LoVo (cell line): ENCODE results near the gene NOL3.

Experiments
- DNase-seq: peaks from one replicate; pipeline ENCODE4 v3.0.0-alpha.2; 2016; ENCODE audit warnings: low spot score

Gene NOL3

DNA sequence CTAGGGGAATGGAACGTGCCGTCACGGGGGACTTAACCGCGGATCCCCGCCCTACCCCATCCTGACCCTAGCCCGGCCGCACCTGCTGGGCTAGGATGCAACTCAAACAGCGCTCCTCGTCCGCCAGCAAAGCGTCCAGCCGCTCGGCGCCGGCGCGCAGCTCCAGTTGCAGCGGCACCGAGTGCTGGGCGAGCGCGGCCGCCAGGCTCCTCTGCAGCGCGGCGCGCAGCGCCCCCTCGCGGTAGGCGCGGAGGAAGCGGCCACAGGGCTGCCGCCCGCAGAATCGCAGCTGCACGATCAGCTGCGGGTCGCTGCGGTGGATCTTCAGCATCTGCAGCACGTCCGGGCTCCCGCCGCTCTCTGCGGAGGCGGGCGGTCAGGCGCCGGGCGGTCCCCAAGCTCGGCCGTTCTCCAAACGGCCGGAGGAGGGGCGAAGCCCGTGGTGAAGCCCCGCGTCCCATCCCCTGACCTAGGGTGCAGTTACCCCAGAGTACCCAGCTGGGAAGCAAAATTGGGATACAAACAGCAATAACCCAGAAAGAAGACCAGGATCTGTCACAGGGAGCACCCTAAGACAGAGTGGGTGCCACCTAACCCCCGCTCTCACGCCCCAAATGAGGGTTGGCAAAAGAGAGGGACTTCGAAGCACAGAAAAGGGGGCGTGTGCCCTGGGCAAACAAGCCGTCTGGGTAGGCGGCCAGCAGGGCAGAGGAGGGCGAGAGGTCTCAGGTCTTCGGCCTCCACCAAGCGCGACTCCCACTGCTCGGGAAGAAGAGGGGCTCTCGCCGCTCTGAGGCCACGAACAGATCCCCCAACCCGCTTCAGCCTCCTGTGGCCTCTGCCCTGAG lies 14.8 kb upstream of the NOL3 start:
- peak; percentile 67 for DNase-seq

DNA sequence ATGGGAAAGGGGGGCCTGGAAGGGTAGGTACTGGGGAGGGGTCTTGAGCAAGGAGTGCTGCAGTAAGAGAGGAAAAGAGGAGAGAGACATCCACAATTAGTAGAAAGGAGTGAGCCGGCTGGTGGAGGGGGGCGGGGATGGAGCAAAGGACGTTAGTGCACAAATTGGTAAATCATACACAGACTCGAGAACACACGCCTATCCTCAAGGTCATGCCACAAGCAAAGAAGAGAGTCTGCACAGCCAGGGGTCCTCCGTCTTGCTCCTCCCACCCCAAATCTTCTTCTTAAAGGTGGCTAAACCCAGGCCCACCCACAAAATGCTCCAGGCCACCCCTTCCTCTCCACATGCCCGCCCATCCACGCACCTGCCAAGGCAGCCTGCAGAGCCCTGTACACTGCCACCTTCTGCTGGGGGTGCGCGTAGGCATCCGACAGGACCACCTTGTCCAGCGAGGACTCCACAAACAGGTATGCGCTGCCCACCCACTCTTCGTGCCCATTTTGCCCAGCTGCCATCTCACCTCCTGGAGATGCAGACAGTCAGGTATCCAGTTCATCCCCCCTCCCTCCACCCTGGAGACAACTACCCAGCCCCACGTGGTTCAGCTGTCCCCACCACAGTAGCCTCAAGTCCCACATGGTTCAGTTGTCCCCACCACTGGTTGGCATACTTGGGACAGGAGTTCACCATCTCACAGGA lies 14.0 kb upstream of the NOL3 start:
- no peak for DNase-seq

DNA sequence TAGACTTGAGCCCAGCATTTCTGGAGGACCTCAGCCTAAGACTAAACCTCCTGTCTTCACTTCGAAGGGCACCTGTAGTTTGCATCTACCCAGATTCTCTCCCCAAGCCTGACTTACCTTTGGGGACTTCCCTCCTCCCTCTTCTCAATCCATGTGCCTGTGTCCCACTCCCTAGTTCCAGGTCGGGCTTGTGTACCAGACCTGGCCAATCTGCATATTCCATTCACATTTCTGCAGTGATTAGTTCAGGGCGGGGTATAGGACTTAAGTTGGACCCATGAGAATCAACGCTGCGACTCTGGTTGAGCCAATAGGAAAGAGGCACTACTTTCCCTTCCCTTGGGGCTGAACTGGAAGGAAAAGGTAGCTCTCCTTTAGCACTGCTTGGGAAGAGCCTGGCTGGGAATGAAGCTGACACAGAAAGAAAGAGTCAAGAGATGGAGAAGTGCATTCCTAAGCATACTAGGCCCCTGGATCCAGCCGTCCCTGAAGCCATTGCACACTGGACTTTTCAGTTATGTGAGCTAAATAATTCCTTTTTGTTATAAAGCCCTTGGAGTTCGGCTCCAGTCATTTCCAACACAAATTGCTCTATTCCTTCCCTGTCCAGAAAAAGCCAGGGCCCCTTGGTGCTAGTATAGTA lies 13.1 kb upstream of the NOL3 start:
- DNase-seq = no peak

DNA sequence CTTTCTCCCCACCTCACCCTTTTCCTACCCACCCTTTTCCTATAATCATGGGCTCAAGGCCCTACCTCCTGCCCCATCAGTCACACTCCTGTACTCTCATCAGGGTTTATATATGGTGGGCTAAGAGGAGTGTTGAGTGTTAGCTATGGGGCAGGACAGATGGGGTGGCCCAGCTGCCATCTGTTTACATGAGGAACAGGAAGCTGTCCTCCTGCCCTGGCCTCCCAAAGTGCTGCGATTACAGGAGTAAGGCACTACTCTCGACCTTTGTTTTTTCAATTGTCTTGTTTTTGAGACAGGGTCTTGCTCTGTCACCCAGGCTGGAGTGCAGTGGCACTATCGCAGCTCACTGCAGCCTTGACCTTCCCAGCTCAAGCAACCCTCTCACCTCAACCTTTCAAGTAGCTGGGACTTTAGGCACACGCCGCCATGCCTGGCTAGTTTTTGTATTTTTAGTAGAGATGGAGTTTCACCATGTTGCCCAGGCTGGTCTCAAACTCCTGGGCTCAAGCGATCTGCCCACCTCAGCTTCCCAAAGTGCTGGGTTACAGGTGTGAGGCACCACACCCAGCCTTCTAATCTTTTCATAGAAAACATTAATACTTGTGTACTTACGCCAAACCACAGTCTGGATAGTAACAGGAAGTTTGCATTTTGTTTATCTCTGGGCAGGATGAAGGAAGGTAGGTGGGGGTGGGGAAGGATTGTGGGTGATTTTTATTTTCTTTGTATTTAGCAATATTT lies 12.3 kb upstream of the NOL3 start:
- DNase-seq = no peak

DNA sequence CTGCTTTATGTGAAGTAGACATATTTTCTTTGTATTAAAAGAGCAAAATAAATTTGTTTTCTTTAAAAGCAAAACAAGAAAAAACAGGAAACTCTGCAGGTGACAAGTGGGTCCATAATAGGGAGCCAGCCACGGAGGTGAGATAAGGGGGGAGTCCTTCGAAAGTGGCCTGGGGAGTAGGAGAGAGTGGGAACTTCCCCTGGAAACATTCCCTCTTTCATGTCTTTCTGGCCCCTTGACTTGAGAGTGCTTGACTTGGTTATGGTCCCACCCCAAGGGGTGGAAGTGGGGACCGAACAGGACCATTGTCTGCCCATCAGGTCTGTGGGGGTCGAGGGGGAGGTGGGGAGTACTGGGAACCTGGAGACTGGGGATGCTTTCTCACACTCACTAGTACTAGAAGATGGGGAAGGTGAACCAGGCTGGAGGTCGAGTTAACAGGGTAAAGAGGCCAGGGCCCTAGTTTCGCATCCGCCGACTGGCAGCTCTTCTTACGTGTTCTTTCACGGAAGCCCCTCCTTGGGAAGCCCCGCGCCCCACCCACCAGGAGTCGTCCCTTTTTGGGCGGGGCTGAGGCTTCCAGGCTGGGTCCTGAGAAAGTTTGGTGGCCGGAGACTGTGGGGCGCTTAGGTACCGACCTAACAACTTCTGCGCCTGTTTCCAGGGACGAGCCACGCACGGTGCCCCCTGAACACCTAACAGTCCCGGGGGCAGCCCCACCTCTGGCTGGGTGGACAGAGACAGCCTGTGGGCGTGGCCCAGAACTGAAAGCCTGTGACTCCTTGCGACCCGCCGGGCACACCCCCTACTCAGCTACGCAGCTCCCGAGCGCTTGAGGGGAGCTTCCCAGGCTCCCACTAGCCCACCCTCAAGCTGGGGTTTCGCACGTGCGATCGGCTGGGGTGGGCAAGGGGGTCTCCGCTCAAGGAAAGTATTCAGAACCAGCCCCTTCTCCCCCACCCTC lies 11.4 kb upstream of the NOL3 start:
- peak; percentile 26 for DNase-seq

DNA sequence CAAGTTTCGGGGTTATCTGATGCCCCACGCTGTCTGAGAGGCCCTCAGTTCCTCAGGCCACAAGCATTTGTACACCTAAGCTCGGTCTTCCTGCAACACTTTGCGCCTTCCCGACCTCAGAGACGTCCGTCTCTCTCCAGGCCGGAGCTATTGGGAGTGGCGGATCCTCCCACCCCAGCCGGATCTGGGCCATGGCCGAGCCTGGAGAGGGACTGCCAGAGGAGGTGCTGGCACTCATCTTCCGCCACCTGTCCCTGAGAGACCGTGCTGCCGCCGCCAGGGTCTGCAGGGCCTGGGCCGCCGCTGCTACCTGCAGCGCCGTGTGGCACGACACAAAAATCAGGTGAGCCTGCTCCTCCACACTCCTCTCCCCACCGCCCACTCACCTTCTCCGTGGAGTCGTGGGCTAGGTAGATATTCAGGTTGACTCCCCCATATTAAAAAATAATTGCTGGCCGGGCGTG lies 8.7 kb upstream of the NOL3 start:
- DNase-seq = no peak

DNA sequence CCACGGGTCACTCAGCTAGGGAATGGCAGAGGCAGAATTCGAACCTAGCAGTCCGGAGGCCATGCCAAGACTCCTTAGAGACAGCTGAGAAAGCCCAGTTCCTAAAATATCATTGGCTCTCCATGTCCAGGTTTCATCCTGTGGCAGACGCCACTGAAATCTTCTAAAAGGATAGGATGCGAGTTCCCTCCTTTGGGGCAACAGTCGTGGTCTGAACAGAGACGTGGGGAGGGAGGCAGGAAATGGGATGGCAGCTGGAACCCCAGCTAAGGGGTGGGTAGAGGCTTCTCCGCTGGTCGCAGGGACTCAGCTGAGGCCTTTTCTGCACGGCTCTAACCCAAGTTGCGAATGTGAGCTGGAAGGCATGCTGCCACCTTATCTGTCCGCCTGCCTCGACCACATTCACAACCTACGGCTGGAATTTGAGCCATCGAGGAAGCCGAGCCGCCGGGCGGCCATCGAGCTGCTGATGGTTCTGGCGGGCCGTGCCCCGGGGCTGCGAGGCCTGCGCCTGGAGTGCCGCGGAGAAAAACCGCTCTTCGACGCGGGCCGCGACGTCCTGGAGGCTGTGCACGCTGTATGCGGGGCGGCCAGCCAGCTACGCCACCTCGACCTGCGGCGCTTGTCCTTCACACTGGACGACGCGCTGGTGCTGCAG lies 7.7 kb upstream of the NOL3 start:
- no peak for DNase-seq

DNA sequence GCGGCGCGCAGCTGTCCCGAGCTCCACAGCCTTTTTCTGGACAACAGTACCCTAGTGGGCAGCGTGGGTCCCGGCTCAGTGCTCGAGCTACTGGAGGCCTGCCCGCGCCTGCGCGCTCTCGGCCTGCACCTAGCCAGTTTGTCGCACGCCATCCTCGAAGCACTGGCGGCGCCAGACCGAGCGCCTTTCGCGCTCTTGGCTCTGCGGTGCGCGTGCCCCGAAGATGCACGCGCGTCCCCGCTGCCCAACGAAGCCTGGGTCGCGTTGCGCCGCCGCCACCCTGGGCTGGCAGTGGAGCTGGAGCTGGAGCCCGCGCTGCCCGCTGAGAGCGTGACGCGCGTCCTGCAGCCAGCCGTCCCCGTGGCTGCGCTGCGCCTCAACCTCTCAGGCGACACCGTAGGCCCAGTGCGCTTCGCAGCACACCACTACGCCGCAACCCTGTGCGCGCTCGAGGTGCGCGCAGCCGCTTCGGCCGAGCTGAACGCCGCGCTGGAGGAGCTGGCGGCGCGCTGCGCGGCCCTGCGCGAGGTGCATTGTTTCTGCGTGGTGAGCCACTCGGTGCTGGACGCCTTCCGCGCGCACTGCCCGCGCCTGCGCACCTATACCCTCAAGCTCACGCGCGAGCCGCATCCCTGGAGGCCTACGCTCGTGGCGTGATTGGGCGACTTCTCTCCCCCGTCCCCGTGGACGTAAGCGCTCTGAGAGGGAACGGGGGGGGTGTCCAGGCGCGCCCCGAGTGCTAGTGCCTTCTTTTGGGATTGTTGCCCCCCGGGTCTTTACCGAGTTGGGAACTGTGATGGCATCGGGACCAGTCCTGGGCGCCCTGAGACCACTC lies 7.0 kb upstream of the NOL3 start:
- DNase-seq = no peak

DNA sequence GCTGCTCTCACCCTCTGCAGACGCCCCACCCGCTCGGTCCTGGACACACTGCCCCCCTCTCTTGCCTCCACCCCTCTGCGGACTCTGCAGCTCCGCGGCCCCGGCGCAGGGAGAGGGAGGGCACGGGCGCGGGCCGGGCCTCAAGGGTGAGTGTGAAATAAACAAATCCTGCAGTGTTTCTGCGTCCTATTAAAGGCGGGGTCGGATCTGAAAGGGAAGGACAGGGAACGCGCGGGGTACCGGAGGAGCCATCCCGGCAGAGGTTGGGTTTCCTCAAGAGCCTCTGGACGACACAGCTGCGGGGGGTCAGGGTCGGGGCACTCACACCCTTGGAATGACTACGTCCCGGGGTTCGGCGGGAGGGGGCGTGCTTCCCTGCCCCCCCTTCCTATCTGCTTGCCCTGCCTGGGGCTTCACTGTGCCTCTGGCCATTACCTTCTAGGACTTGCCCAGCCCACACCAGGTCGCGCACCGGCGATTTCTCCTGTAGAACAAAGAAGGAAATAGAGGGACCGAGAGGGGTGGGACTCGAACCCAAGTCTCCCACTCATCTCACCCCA lies 6.3 kb upstream of the NOL3 start:
- no peak for DNase-seq

DNA sequence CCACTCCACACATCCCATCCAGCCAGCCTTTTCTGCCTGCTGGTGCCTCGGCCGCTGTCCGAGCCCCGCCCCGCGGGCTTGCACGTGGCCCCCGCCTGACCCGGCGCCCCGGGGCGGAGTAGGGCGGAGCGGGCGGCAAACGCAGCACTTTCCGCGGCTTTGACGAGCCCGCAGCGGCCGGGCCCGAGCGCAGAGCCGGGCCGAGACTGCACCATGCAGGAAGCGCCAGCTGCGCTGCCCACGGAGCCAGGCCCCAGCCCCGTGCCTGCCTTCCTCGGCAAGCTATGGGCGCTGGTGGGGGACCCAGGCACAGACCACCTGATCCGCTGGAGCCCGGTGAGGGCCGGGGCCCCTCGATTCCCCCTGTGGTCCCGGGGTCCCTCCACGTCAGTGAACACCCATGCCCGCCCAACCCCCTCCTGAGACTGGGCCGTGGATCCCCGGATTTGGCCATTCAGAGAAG lies 5.7 kb upstream of the NOL3 start, which contains the start of gene HSF4:
Gene HSF4, plus strand, starts transcription at position 147 of the 463 bp plus-strand sequence. Its CDS starts 67 bp downstream, at position 214.
- no peak for DNase-seq

DNA sequence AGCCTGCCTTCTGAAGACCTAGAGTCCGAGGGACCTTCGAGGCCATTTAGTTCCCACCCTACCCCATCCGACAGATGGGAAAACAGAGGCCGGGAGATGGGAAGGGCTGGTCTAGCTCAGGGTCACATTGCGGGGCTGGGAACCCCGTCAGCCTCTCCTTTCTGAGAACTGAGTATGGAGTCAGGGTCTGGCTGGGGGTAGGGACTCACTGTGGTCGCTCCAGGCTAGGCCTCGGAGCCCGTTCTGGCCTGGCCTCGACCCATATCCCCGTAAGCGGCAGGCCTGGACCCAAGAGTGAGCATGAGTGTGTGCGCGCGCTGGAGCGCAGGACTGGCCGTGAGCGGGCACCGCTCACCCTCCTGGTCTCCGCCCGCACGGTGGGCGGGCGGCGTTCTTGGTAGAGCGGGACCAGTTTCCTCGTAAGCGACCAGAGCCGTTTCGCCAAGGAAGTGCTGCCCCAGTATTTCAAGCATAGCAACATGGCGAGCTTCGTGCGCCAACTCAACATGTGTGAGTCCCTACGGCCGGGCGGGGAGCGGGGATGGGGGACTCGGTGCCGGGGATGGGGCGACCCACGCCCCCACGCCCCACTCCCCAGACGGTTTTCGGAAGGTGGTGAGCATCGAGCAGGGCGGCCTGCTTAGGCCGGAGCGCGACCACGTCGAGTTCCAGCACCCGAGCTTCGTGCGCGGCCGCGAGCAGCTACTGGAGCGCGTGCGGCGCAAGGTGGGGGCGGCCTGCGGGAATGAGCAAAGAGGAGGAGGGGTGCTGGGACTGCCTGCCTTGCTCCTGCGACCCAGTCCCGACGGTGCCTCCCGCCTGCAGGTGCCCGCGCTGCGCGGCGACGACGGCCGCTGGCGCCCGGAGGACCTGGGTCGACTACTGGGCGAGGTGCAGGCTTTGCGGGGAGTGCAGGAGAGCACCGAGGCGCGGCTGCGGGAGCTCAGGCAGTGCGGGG lies 4.9 kb upstream of the NOL3 start:
- no peak for DNase-seq

DNA sequence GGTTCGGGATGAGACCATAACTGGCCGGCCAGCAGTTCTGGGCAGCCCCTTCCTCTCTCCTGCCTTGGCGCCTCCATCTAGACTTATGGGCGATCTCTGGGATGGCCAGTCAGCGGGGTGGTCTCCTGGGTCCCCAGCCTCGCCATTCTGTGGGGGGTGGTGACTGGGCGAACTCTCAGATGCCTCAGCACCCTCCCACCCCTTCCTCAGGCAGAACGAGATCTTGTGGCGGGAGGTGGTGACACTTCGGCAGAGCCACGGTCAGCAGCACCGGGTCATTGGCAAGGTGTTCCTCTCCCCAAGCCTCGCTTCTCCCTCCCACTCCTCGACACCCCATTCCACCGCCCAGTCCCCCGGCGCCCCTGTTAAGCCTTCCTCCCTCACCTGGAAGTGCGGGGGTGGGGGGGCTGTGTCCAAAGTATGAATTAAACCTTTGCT lies 4.2 kb upstream of the NOL3 start:
- no peak for DNase-seq

DNA sequence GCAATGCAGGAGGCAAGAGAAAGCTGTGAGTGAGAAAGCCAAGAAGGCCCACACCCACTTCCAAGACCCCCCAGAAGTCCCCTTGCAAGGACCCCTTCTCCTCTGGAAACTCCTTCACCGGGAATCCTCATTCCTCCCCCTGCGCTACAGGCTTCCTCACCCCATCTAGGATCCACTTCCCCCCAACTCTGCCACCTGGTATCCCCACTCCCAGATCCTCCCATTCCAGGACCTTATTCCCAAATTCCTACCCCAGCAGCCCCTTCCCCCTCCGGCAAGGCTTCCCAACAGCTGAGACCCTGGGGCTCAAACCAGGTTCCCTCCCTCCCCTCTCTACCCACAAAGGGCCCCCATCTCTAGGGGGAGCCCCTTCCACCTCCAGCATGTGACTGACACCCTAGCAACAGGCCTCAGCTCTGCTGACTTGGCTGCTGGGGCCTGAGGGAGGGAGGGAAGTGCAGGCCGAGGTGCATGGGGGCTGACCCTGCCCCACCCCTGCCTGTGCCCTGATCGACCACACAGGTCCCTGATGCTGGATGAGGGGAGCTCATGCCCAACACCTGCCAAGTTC lies 3.7 kb upstream of the NOL3 start:
- DNase-seq = no peak

DNA sequence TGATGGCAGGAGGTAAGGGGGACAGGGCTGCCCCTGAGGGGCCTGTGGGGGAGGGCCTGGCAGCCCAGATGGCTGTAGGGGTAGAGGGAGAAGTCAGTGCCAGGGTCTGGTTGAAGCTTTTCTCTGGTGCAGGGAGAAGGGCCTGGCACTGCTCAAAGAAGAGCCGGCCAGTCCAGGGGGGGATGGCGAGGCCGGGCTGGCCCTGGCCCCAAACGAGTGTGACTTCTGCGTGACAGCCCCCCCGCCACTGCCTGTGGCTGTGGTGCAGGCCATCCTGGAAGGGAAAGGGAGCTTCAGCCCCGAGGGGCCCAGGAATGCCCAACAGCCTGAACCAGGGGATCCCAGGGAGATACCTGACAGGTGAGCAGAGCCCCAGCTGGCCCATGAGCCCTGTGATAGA lies 2.8 kb upstream of the NOL3 start:
- no peak for DNase-seq

DNA sequence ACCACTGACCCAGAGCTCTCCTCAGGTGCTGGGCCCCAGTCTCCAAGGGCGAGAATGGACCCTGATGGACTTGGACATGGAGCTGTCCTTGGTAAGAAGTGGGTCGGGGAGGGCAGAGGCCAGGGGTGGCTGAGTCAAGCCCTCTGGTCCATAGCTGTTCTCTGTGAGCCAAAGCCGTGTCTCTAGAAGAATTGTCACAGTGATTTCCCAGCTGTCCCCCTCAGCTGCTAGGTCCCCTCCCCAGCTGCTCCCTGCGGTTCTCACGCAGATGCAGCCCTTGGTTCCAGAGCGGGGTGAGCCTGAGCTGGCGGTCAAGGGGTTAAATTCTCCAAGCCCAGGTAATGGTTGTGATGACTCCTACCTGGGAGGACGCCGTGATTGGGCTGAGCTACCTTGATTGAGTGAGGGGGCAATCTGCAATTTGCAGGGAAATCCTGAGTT lies 1.3 kb upstream of the NOL3 start:
- DNase-seq = no peak

DNA sequence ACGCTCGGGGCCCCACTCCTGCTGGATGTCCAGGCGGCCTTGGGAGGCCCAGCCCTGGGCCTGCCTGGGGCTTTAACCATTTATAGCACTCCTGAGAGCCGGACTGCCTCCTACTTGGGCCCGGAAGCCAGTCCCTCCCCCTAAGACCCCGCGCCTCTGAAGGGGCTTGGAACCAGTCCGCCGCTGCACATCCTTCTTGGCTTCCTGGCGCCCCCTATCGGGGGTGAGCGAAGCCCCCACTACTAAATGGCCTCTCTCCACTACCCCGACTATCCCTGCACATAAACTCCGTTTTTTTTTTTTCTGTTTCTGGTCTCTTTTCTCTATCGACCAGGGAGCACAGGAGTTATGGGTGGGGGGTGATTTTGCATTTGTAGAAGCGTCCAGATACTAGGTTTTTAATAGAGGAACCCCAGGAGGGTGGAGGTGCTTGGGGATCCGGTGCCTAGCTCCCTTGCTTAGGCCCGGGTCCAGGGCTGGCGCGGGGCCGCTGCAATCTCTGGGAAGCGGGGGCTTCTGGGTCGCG lies 633 bp upstream of the NOL3 start:
- no peak for DNase-seq
